Activated CD8-positive, alpha-beta memory T cell treated with anti-CD3 and anti-CD28 coated beads for 4 hours (primary cell): ENCODE results near the gene PCTP.

Experiments used
- DNase-seq, 2 donors: peaks; one replicate each; pipeline ENCODE4 v3.0.0-alpha.2; 2020; ENCODE audit warnings: low read depth in 2 of 2

The PCTP gene

DNA sequence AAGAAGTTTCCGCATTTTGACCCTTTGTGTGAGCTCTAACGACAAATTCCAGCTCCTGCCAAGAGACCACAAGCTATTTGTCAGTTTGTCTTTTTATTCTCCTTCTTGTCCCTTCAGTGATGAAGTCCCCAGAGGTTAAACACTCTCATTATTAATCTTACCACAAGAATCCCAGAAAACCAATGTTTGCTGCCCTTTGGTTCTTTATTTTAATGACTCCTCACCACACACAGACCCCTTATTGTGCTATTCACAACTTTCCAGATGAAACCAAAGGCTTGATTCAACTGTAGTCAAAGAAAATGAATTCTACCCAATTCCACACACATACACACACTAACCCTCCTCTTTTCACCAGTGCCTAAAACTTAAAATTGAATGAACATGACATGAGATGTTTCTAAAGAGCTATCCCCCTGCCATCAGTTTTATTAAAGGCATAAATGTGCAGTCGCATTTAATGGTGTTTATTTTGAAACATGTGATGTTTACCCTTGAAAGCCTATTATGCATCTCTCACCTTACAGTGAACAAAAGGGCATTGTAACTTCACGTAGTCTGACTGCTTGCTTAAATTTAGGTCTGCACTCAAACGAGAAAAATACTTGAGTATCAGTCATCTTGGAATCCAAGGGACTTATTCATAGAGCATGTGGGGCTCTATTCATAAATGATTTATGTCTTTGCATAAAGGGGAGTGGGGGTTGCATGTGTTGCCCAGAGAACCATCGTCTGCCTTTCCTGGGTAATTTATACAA, 44.1 kb downstream of the PCTP start:
- no peak for DNase-seq

DNA sequence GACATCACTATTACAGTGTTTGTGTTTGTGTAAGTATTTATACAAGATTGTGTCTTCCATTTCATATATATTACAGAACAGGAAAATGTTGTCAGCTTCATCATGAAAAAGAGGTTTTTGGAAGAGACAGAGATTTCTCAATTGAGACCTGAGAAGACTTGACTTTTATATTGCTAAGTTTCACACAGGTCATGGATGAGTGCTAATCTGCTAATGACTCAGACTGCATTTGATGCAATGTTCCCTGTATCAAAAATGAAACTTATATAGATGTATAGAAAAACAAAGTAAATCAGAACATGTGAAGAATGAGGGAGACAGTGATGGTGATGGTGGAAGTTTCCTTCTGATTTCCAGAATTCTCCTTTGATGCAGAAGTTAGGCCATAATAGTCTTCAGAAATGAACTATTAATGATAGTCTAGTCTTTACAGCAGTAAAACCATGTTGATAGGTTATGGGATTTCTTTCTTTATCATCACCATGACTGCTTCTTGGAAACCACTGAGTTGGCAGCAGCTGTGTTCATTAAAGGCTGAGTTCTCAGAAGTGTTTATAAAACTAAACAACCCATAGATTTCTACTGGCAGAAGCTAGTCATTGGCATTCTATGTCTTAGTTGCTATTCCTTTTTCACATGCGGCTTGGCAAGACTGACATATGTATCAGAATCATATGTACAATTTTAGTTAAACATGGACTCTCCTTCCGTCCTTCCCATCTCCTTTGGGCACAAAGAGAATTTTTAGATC, 56.1 kb downstream of the PCTP start:
- no peak for DNase-seq

DNA sequence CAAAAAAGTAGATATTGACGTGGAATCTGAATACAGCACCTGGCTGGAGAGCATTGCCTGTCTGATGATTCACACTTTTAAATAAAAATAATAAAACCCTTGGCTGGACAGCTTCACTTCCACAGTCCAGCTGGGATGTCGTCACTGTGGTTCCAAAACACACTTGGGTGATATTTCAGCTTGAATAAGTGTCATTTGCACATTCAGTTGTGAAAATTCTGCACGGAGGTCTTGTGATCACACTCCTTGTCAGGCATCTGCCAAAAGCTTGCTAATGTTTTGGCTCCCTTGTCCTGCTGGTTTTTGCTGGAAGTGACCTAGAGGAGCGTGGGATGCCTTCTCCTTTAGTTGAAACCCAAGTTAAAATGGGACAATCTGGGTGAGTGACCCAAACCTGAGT, 60.7 kb downstream of the PCTP start:
- no peak for DNase-seq

DNA sequence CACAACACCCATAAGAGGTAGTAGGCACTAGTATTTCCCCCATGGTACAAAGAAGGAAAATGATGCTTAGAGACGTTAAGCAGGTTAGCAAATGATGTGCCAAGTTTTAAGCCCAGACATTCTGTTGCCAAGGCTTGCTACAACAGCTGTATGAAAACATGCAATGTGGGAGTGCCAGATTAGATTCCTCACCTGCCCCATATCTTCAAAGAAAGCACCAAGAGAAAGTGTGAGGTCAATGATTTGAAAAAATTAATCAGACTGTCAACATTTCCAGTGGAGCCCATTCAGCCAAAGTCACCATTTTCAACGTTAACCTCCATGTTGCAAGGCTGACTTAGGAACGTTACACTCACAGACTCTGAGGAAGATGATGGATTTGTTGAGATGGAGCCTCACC, 61.5 kb downstream of the PCTP start:
- no peak for DNase-seq

DNA sequence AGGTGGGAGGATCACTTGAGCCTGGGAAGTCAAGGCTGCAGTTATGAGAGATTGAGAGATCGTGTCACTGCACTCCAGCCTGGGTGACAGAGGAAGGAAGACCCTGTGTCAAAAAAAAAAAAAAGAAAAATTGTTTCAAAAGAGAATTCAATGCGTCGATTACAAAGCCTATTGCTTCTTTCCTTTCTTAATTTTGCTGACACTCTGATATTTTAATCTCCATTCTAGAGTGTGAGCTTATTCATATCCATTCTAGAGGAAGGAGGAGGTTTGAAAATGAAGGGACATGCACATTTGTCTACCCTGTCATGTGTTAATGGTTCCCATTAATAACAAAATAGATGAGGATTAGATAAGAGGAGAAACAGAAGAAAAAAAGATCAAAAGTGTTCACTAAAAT, 63.1 kb downstream of the PCTP start:
- no peak for DNase-seq

DNA sequence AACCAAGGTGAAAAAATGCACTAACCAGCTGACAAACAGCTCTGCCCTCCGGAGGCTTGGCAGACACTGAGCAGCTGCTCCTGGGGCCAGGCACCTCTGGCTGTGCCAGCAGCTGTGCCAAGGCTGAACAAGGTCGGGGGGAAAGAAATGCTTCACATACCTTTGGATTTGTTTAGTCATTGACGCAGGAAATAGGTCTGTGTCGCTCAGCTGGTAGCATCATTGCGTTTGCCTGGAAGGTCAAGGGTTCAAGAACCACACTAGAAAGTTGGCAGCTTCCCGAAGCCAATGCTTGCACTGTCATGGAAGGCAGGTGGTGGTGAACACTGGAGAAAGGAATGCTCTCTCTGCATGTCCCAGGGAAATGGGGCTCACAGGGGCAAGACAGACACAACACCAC, 63.5 kb downstream of the PCTP start:
- DNase-seq = no peak

DNA sequence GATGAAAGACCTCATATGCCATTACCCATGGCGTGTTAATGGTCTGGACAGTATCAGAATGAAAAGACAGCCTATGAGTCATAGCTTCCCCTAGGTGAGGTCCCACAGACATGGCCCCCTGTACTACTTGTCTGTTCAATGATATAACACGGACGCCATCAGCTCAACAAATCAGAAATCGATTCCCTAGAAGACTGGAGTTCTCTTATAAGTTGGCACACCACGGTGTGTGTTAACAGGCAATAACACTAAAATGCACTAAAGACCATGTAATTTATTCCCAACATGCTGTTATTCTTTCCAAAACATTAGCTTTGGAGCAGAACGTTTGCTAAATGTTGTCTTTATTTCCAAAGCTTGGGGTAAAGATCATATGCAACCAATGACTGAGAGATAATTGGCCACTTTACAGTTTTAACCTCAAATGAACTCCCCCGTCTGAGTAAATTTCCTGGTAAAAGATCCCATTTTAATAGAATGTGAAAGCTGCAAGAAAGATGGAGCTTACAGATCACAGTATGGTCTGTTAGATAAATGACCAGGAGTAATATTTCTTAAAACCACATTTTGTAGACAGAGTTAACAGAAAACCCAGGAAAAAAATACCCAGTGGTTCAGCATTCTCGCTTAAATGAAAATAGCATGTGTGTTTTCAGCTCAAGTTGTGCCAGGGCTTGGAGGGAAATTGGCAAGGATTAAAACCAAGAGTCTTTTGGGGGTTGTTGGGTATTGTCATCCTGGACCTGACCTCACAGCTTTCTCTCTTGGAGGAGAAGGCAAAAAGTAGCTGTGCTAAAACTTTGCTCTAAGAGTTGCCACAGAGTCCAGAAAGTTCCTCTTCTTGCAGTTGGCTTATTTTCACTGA, 65.9 kb downstream of the PCTP start:
- no peak for DNase-seq

DNA sequence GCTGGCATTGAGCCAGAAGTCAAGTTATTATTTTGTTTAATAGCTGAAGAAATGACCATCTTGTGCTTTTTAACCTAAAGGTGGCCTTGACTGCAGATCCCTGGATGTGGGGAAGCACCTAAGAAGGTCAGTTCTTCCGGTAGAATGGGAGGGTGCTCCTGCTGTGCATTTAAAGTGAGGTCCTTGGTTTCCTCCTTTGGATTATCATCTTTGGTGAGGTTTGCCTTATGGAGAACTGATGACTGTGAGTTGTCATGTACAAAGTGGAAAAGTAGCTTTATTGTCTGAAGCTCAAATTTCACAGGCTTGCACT, 66.5 kb downstream of the PCTP start:
- no peak for DNase-seq

DNA sequence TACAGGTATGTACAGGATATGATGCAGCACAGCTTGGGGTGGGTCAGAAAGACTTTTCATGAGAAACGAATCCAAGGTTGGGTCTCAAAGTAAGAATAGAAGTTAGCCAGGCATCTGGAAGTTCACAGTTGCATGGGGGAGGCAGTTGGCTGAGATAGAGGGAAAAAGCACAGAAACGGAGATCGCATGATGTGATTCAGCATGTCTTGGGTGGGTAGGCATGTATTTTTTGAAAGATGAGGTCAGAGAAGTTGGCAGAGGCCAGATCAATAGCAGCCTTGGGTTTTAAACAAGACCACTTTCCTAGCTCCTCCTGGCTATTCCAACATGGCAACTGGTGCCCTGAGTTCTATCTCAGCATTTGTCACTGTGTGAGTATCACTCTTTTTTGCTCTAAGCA, 67.2 kb downstream of the PCTP start:
- DNase-seq = no peak

DNA sequence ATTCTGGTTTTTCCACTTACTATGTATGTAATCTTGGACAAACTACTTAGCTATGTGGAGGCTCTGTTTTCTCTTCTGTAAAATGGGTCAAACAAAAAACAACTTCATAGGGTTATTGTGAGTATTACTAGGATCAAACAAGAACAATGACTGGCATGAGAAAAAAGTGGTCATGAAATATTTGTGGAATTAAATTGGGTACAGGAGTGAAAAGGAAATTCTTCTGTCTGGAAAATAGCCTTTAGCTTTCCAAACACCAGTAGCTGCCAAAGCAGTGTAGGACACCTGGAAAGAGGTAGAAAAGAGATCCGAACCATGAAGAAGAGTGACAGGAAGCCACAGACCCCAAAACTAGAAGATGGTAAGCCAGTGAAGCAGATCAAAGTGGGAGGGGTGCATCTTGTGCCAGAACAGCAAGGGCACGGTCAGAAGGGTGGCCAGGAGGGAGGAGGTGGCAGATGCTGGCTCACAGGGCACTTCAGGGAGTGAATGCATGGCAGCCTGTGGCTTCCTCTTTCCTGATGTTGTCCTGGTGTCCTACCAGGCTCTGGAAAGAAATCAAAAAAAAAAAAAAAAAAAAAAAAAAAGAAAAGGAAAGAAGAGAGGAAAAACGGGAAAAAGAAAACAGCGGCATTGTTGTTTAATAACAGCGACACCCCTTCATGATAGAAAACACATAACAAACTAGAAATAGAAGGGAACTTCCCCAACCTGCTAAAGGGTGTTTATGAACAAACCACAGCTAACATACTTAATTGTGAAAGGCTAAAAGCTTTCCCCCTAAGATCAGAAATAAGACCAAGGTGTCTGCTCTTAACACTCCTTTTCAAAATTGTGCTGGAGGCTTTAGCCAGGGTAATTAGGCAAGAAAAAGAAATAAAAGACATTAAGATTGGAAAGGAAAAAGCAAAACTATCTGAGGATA, 67.9 kb downstream of the PCTP start:
- no peak for DNase-seq

DNA sequence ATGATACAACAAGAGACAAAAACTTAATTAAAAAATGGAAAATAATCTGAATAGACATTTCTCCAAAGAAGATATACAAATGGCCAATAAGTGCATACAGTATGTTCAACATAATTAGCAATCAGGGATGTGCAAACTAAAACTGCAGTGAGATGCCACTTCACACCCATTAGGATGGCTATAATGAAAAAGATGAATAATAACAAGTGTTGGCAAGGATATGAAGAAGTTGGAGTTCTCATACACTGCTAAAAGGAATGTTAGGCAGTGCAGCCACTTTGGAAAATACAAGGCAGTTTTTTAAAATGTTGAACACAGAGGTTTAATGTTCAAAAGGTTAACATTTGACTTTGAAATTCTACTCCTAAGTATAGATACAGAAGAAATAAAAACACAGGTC, 69.8 kb downstream of the PCTP start:
- DNase-seq = no peak

DNA sequence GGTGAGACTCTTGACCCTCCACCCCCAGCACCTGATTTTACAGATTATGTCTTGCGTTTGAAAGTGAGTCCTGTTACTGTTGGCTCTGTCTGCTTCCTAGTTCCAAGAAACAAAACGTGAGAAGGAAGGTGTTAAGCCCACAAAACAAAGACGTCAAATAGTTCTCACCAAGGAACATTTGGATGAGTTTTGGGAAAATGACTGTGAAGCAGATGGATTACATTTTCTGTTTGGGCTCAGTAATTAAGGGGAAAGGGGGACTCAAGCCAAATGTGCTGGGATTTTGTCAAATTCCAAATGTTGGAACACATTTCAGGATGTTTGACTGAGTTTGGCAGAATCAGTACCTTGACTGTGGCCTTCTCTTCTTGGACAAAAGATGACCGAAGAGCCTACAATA, 71.2 kb downstream of the PCTP start:
- no peak for DNase-seq

DNA sequence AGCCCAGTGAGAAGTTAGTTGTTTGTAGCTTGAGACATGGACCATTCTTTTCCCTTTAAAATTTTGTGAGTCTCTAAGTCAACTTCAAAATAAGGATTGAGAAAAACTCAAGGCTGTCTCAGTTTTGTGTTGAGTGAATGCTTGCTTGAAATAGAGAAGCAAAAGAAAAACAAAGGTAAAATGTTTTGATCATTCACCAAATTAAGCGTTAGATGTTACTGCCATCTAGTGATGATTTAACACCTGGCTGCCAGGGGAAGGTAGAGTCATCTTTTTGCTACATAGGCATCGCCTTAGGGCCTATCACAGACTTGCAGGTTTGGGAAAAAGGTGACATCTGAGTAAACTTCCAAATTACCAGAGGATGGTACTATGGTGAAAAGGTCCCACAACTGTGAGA, 74.4 kb downstream of the PCTP start:
- no peak for DNase-seq
